GM12878 (cell line): ENCODE data around the gene SRGAP1. TPM values are rescaled to one million over a fixed set of nuclear protein-coding genes. Genes with fewer than 3 reads are reported as not detected.

ENCODE experiments used
- ATAC-seq: fragments of 200-7000 bp; cut with Tn5 transposase; 3 replicates; pipeline ENCODE4 v1.9.1; 2020; ENCODE audit warnings: mild to moderate bottlenecking, moderate library complexity
- BruUV-seq: library from RNA; stranded (reverse); fragments of 400-500 nt; replicated peaks from 2 replicates; lab custom pipeline; 2021; lab: Mats Ljungman, UMichigan
- CTCF ChIA-PET: fragments of 300-600 bp; sonication (Branson Sonifier 250); formaldehyde crosslinking; extraction: SDS; loops from one replicate; lab custom pipeline; 2021; ENCODE audit warnings: inconsistent platforms; lab: Yijun Ruan, JAX
- POLR2A ChIA-PET: fragments of 350-600 bp; formaldehyde crosslinking; extraction: SDS; loops from one replicate; lab custom pipeline; 2021; ENCODE audit warnings: inconsistent platforms; lab: Charles Lee
- RAD21 ChIA-PET: fragments of 300-600 bp; sonication (Branson Sonifier 250); formaldehyde crosslinking; loops from one replicate; lab custom pipeline; 2023; ENCODE audit warnings: antibody characterized with exemption; ENCODE audit not compliant: unreplicated experiment; lab: Charles Lee
- SMC1A ChIA-PET: fragments of 300-600 bp; sonication (Branson Sonifier 250); formaldehyde crosslinking; loops from one replicate; lab custom pipeline; 2023; ENCODE audit not compliant: unreplicated experiment, uncharacterized antibody; lab: Charles Lee
- DNase-seq: peaks from one replicate; pipeline ENCODE4 v3.0.0-alpha.2; 2011; ENCODE audit warnings: low read depth, low spot score
- FAIRE-seq: peaks from 3 replicates; lab custom pipeline; 2011; peaks lifted over from hg19 to GRCh38; lab: Jason Lieb, UNC
- H2AFZ ChIP-seq: 2 replicates; pipeline ENCODE4 v1.6.0; 2011; ENCODE audit warnings: low read depth, low read length, control low read depth; ENCODE audit not compliant: control insufficient read depth
- H3K27ac ChIP-seq: 2 replicates; pipeline ENCODE4 v1.5.1; 2011; ENCODE audit warnings: control low read depth; ENCODE audit not compliant: control insufficient read depth, insufficient read depth
- H3K27me3 ChIP-seq, 2 experiments: replicated peaks in 1 of 2; 2 replicates each; pipeline versions ENCODE4 v1.6.0 to v1.6.1; 2011; ENCODE audit warnings: low read length in 1 of 2; ENCODE audit not compliant: control insufficient read depth in 2 of 2, insufficient read depth in 2 of 2
- H3K36me3 ChIP-seq, 2 experiments: 2 replicates each; pipeline ENCODE4 v1.5.1; 2011; ENCODE audit warnings: low read length in 1 of 2; ENCODE audit not compliant: control insufficient read depth in 2 of 2, insufficient read depth in 2 of 2
- H3K4me1 ChIP-seq: 2 replicates; pipeline ENCODE4 v1.6.1; 2011; ENCODE audit warnings: mild to moderate bottlenecking, low read length, moderate library complexity, mixed read lengths; ENCODE audit not compliant: control insufficient read depth, insufficient read depth
- H3K4me2 ChIP-seq: 2 replicates; pipeline ENCODE4 v1.6.0; 2011; ENCODE audit warnings: control low read depth; ENCODE audit not compliant: control insufficient read depth, insufficient read depth
- H3K4me3 ChIP-seq: fragments of 200-600 bp; sonication (generic); 2 replicates; pipeline ENCODE4 v1.5.1; 2016
- H3K79me2 ChIP-seq: 2 replicates; pipeline ENCODE4 v1.6.0; 2011; ENCODE audit warnings: low read length; ENCODE audit not compliant: control insufficient read depth, insufficient read depth
- H3K9ac ChIP-seq: 2 replicates; pipeline ENCODE4 v1.8.0; 2011; ENCODE audit warnings: low read length, control low read depth, mixed read lengths; ENCODE audit not compliant: control insufficient read depth, insufficient read depth
- H3K9me3 ChIP-seq: replicated peaks from 3 replicates; pipeline ENCODE4 v1.5.1; 2011; ENCODE audit warnings: mild to moderate bottlenecking, low read length; ENCODE audit not compliant: control insufficient read depth, insufficient read depth
- H4K20me1 ChIP-seq: 2 replicates; pipeline ENCODE4 v1.6.0; 2011; ENCODE audit not compliant: control insufficient read depth, insufficient read depth
- BCL11A ChIP-seq: IDR thresholded peaks from 2 replicates; pipeline ENCODE4 v1.6.1; 2011; ENCODE audit warnings: low read depth, low read length
- CEBPB ChIP-seq, 2 experiments: fragments of 150-350 bp in 1 of 2; IDR thresholded peaks; 2 replicates each; pipeline ENCODE4 v1.6.1; 2012 to 2014; ENCODE audit warnings: low read depth in 2 of 2, low read length in 2 of 2, borderline replicate concordance in 1 of 2, inconsistent platforms in 1 of 2
- CHD1 ChIP-seq: IDR thresholded peaks from 2 replicates; pipeline ENCODE4 v1.6.1; 2012; ENCODE audit warnings: low read depth, low read length, improper control_type of control experiment
- DPF2 ChIP-seq: fragments of 450-650 bp; IDR thresholded peaks from 2 replicates; pipeline ENCODE4 v1.6.1; 2017; ENCODE audit warnings: mild to moderate bottlenecking
- EZH2 ChIP-seq: IDR thresholded peaks from 2 replicates; pipeline ENCODE4 v1.6.1; 2012; ENCODE audit warnings: low read depth, mild to moderate bottlenecking, control low read depth, inconsistent platforms, low read length, borderline replicate concordance; ENCODE audit not compliant: control insufficient read depth
- FOXK2 ChIP-seq: fragments of 450-650 bp; IDR thresholded peaks from 2 replicates; pipeline ENCODE4 v1.6.1; 2017; ENCODE audit warnings: mild to moderate bottlenecking, moderate library complexity
- HCFC1 ChIP-seq: fragments of 150-350 bp; IDR thresholded peaks from 2 replicates; pipeline ENCODE4 v1.6.1; 2014; ENCODE audit warnings: low read length
- JUND ChIP-seq: IDR thresholded peaks from 2 replicates; pipeline ENCODE4 v1.6.1; 2012; ENCODE audit warnings: low read depth, mild to moderate bottlenecking, low read length, improper control_type of control experiment, moderate library complexity
- LARP7 ChIP-seq: fragments of 450-650 bp; IDR thresholded peaks from 2 replicates; pipeline ENCODE4 v1.6.1; 2017; ENCODE audit warnings: mild to moderate bottlenecking
- NFYB ChIP-seq: IDR thresholded peaks from 2 replicates; pipeline ENCODE4 v1.6.1; 2011; ENCODE audit warnings: low read depth, mild to moderate bottlenecking, low read length, improper control_type of control experiment, moderate library complexity; ENCODE audit not compliant: insufficient read depth
- NR2F1 ChIP-seq: fragments of 450-650 bp; conservative IDR thresholded peaks from 2 replicates; pipeline ENCODE4 v1.6.1; 2017; ENCODE audit warnings: mild to moderate bottlenecking
- POLR2AphosphoS5 ChIP-seq: IDR thresholded peaks from 2 replicates; pipeline ENCODE4 v1.6.1; 2011; ENCODE audit warnings: mild to moderate bottlenecking, low read length, inconsistent platforms
- RAD51 ChIP-seq: fragments of 450-650 bp; IDR thresholded peaks from 2 replicates; pipeline ENCODE4 v1.6.1; 2016; ENCODE audit warnings: moderate library complexity, mild to moderate bottlenecking, inconsistent platforms
- RBBP5 ChIP-seq: fragments of 200-600 bp; sonication (generic); conservative IDR thresholded peaks from 2 replicates; pipeline ENCODE4 v1.6.1; 2016
- STAT3 ChIP-seq: IDR thresholded peaks from 2 replicates; pipeline ENCODE4 v1.6.1; 2011; ENCODE audit warnings: low read depth, low read length, improper control_type of control experiment
- TCF7 ChIP-seq: IDR thresholded peaks from 2 replicates; pipeline ENCODE4 v1.6.1; 2014; ENCODE audit warnings: antibody characterized with exemption, borderline replicate concordance
- WGBS: methylation state at CpG from one replicate; pipeline ENCODE4 v1.1.6; 2016; ENCODE audit warnings: low lambda C conversion rate; ENCODE audit not compliant: insufficient replicate concordance, insufficient coverage; ENCODE audit errors: missing lambda C conversion rate; 5-methylcytosine and 5-hydroxymethylcytosine counted together
- in situ Hi-C: fragments of 300-500 bp; cut with MboI; formaldehyde crosslinking; loops from 9 replicates; pipeline ENCODE4 v1.14.3; 2018; ENCODE audit warnings: mixed read lengths
- intact Hi-C: fragments of 100-400 bp; cut with micrococcal nuclease; formaldehyde crosslinking; loops from one replicate; pipeline ENCODE4 v1.14.2; 2022; ENCODE audit not compliant: unreplicated experiment
- polyA plus RNA-seq, 11 experiments: library from polyadenylated mRNA; depleted of rRNA in 4 of 11; unstranded in 6 of 11; stranded (reverse) in 5 of 11; fragments of >200 nt; fragmentation: Nextera tagmentation in 4 of 11; fragmentation: Illumina TruSeq in 1 of 11; extraction: Ambion mirVana in 4 of 11; extraction: Trizol in 1 of 11; gene quantifications; 1 replicate in 1 of 11; 2 replicates in 10 of 11; pipeline versions ENCODE4 v1.2.1 to v1.2.3, GENCODE V29; 2011 to 2016; ENCODE audit warnings: inconsistent platforms in 2 of 11, missing spikeins in 2 of 11, low read depth in 1 of 11
- total RNA-seq, 4 experiments: library from RNA; depleted of rRNA in 3 of 4; stranded (reverse); fragments of >200 nt in 3 of 4; fragmentation: Illumina TruSeq in 1 of 4; extraction: Trizol in 1 of 4; gene quantifications; 2 replicates each; pipeline versions ENCODE4 v1.2.1 to v1.2.3, GENCODE V29; 2013 to 2021
- TF ChIP-seq, protein P1 (sequence below): IDR thresholded peaks from 2 replicates; pipeline ENCODE4 v1.6.1; 2011; ENCODE audit warnings: low read depth, low read length, improper control_type of control experiment, borderline replicate concordance
- TF ChIP-seq, protein P2 (sequence below): fragments of 450-650 bp; IDR thresholded peaks from 2 replicates; pipeline ENCODE4 v1.6.1; 2017; ENCODE audit warnings: low read depth, mild to moderate bottlenecking, moderate library complexity
- TF ChIP-seq, protein P3 (sequence below): fragments of 450-650 bp; IDR thresholded peaks from 2 replicates; pipeline ENCODE4 v1.6.1; 2018; ENCODE audit warnings: mild to moderate bottlenecking, low read depth, moderate library complexity; ENCODE audit not compliant: partially characterized antibody

Gene SRGAP1
- total and polyA plus RNA-seq, 10 of the 15 experiments (the other 5 are each of a cell fraction or from before 2014, with no cell fraction given) = 0.16 to 0.85 (median 0.46) TPM

DNA sequence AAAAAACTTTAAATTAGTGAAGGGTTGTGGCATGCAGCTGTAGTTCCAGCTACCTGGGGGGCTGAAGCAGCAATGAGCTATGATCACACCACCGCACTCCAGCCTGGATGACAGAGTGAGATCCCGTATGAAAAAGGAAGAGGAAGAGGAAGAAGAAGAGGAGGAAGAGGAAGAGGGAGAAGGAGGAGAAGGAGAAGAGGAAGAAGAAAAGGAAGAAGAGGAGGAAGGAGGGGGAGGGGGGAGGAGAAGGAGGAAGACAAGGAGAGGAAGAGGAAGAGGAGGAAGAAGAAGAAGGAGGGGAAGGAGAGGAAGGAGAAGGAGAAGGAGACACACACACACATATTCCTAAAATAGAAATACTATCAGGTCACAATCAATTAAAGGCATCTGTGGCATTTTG, 32.7 kb upstream of the SRGAP1 start:
- intact Hi-C loops (no loop called here), in situ Hi-C loops (no loop called here)
- ChIA-PET POLR2A (no interaction called here), RAD21 (interaction anchor here (1.2 to 1.6 kb wide), 2 partner anchors 12 to 33 kb away, joined by 5 read pairs; partner anchors contain the start of gene SRGAP1), CTCF (interaction anchor here (4.1 kb wide), 1 partner anchor 10 kb away, joined by 22 read pairs; no protein-coding TSS in a partner anchor), SMC1A (interaction anchor here (0.8 to 2.1 kb wide), 3 partner anchors 10 to 17 kb away, joined by 4 to 7 read pairs (median 7); no protein-coding TSS in a partner anchor)
- H4K20me1 ChIP-seq = no peaks in the 10 kb centered on the region
- H3K79me2 ChIP-seq = no peaks in the 10 kb centered on the region
- H3K4me2 ChIP-seq = no peak overlapping the region
- peaks cover 0 to 3% of the 10 kb centered on the region in 2 experiments; a peak in 1 of 4 replicates for H3K36me3 ChIP-seq
- ATAC-seq = no peak
- BruUV-seq = no TSS peak
- H2AFZ ChIP-seq = no peak overlapping the region
- H3K27me3 ChIP-seq = no peaks in the 10 kb centered on the region
- H3K9ac ChIP-seq = no peak overlapping the region
- no peak overlapping the region for H3K4me3 ChIP-seq
- peaks cover 25% of the 10 kb centered on the region for H3K4me1 ChIP-seq
- no peak for FAIRE-seq
- H3K9me3 ChIP-seq = no peaks in the 10 kb centered on the region; the same call in 2 of the 3 replicates
- DNase-seq = no peak
- no peak overlapping the region for H3K27ac ChIP-seq
- 85% methylated on average over 2 of the region's 2 CpGs for WGBS
- no peak for TF ChIP-seq NFYB
- no peak for TF ChIP-seq HCFC1
- no peak for TF ChIP-seq RAD51
- no peak for TF ChIP-seq EZH2
- TF ChIP-seq, protein P1, sequence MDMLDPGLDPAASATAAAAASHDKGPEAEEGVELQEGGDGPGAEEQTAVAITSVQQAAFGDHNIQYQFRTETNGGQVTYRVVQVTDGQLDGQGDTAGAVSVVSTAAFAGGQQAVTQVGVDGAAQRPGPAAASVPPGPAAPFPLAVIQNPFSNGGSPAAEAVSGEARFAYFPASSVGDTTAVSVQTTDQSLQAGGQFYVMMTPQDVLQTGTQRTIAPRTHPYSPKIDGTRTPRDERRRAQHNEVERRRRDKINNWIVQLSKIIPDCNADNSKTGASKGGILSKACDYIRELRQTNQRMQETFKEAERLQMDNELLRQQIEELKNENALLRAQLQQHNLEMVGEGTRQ = no peak
- no peak for TF ChIP-seq POLR2AphosphoS5
- TF ChIP-seq DPF2 = no peak
- no peak for TF ChIP-seq NR2F1
- TF ChIP-seq, protein P2, sequence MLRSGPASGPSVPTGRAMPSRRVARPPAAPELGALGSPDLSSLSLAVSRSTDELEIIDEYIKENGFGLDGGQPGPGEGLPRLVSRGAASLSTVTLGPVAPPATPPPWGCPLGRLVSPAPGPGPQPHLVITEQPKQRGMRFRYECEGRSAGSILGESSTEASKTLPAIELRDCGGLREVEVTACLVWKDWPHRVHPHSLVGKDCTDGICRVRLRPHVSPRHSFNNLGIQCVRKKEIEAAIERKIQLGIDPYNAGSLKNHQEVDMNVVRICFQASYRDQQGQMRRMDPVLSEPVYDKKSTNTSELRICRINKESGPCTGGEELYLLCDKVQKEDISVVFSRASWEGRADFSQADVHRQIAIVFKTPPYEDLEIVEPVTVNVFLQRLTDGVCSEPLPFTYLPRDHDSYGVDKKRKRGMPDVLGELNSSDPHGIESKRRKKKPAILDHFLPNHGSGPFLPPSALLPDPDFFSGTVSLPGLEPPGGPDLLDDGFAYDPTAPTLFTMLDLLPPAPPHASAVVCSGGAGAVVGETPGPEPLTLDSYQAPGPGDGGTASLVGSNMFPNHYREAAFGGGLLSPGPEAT = no peak
- TF ChIP-seq CHD1 = no peak
- TF ChIP-seq LARP7 = no peak
- TF ChIP-seq BCL11A = no peak
- no peak for TF ChIP-seq FOXK2
- TF ChIP-seq CEBPB (IDR thresholded peaks at IDR 0.05; ENCODE audit: borderline replicate concordance in 1 of 2, low read depth in 2 of 2, low read length in 2 of 2) = no peak
- no peak for TF ChIP-seq STAT3
- TF ChIP-seq, protein P3, sequence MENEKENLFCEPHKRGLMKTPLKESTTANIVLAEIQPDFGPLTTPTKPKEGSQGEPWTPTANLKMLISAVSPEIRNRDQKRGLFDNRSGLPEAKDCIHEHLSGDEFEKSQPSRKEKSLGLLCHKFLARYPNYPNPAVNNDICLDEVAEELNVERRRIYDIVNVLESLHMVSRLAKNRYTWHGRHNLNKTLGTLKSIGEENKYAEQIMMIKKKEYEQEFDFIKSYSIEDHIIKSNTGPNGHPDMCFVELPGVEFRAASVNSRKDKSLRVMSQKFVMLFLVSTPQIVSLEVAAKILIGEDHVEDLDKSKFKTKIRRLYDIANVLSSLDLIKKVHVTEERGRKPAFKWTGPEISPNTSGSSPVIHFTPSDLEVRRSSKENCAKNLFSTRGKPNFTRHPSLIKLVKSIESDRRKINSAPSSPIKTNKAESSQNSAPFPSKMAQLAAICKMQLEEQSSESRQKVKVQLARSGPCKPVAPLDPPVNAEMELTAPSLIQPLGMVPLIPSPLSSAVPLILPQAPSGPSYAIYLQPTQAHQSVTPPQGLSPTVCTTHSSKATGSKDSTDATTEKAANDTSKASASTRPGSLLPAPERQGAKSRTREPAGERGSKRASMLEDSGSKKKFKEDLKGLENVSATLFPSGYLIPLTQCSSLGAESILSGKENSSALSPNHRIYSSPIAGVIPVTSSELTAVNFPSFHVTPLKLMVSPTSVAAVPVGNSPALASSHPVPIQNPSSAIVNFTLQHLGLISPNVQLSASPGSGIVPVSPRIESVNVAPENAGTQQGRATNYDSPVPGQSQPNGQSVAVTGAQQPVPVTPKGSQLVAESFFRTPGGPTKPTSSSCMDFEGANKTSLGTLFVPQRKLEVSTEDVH = no peak
- TF ChIP-seq TCF7 = no peak
- TF ChIP-seq RBBP5 = no peak
- no peak for TF ChIP-seq JUND
